GM12865 (cell line): ENCODE data around the gene SAMD4B.

ENCODE experiments used
- DNase-seq: peaks from one replicate; pipeline ENCODE4 v3.0.0; 2010; ENCODE audit warnings: low read depth
- H3K4me3 ChIP-seq: 2 replicates; pipeline ENCODE4 v1.5.1; 2011; ENCODE audit warnings: mild to moderate bottlenecking, low read depth, low read length, control low read depth
- CTCF ChIP-seq: IDR thresholded peaks from 2 replicates; pipeline ENCODE4 v1.5.1; 2011; ENCODE audit warnings: low read length, control low read depth, low read depth, inconsistent platforms; ENCODE audit not compliant: insufficient read depth; ENCODE audit errors: missing control alignments

SAMD4B gene

GRCh38 chr19:39424934-39425333 lies 82.7 kb downstream of the SAMD4B start:
- DNase-seq, result no peak
- no peak for TF ChIP-seq CTCF
- H3K4me3 ChIP-seq, result no peak overlapping the region

GRCh38 chr19:39425744-39426143 lies 83.5 kb downstream of the SAMD4B start:
- H3K4me3 ChIP-seq, result no peak overlapping the region
- no peak for TF ChIP-seq CTCF
- DNase-seq, result no peak

GRCh38 chr19:39426170-39426569 lies 83.9 kb downstream of the SAMD4B start:
- DNase-seq, result no peak
- no peak overlapping the region for H3K4me3 ChIP-seq
- no peak for TF ChIP-seq CTCF

- no peak for TF ChIP-seq CTCF
- no peak overlapping the region for H3K4me3 ChIP-seq
- DNase-seq, result no peak
Measured at GRCh38 chr19:39427707-39428106, 85.5 kb downstream of the SAMD4B start.

- no peak overlapping the region for H3K4me3 ChIP-seq
- no peak for TF ChIP-seq CTCF
- DNase-seq, result no peak
Measured at GRCh38 chr19:39428283-39429112, 86.3 kb downstream of the SAMD4B start.

GRCh38 chr19:39430675-39431593 lies 88.7 kb downstream of the SAMD4B start:
- peak; percentile 86 for DNase-seq
- no peak for TF ChIP-seq CTCF
- peak overlapping the region; percentile 9 for H3K4me3 ChIP-seq
